ENCODE data around the gene CDH4.

CDH4 gene

DNA sequence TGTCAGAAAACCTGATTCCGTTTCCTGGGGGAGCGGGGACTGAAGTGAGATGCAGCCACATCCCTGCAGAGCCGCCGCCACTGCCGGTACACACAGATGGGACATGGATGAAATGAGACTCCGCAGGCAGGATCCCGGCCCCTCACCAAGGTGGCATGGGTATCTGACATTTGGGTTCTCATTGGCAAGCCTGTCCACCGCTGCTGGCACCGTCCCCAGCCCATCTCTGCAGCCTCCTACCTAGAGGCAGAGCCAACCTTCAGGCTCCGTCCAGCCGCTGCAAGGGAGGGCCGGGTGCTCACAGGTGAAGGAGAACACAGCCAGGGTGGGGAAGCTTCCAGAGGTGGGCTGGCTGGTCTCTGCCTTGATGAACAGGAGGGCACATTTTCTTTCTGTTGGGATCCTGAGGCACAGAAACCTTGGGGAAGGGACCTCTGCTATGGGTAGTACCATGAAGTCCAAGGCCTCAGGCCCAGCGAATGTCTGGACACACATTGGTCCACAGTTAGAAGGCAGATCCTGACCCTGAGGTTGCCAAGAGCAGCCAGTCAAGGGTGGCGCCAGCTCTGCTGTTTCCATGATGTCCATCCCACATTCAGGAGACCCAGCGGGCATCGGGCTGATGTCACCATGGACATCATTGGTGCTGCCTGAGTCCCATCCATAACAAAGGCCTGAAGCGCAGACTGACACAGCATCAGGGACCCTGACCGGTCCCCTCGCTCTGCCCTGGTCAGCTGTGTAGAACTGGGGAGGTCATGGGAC lies 636.2 kb downstream of the CDH4 start:
- no peaks in the 10 kb centered on the region for H3K27me3 ChIP-seq (ENCODE audit: low read depth, low read length)
- no peaks in the 10 kb centered on the region for H3K4me1 ChIP-seq (ENCODE audit: control insufficient read depth in 1 of 2, insufficient read depth in 2 of 2, low read length in 2 of 2)
- H3K4me3 ChIP-seq (ENCODE audit: low read depth in 1 of 2, low read length in 2 of 2) = no peak overlapping the region
- H3K27ac ChIP-seq (ENCODE audit: low read length) = no peak overlapping the region
- no peaks in the 10 kb centered on the region for H3K36me3 ChIP-seq (ENCODE audit: control insufficient read depth in 1 of 2, insufficient read depth in 2 of 2, low read length in 2 of 2)
- H3K9me3 ChIP-seq (ENCODE audit: control insufficient read depth in 1 of 2, low read length in 2 of 2) = peaks cover 0 to 8% of the 10 kb centered on the region in 2 donors

GRCh38 chr20:61889659-61890058 lies 637.6 kb downstream of the CDH4 start:
- H3K27ac ChIP-seq (ENCODE audit: low read length) = no peak overlapping the region
- H3K4me3 ChIP-seq (ENCODE audit: low read depth in 1 of 2, low read length in 2 of 2) = no peak overlapping the region
- H3K9me3 ChIP-seq (ENCODE audit: control insufficient read depth in 1 of 2, low read length in 2 of 2) = peaks cover 0 to 8% of the 10 kb centered on the region in 2 donors
- H3K27me3 ChIP-seq (ENCODE audit: low read depth, low read length) = no peaks in the 10 kb centered on the region
- H3K36me3 ChIP-seq (ENCODE audit: control insufficient read depth in 1 of 2, insufficient read depth in 2 of 2, low read length in 2 of 2) = no peaks in the 10 kb centered on the region
- H3K4me1 ChIP-seq (ENCODE audit: control insufficient read depth in 1 of 2, insufficient read depth in 2 of 2, low read length in 2 of 2) = no peaks in the 10 kb centered on the region

- Histone ChIP-seq H3K4me1 (ENCODE audit: control insufficient read depth in 1 of 2, insufficient read depth in 2 of 2, low read length in 2 of 2) (no peaks in the 10 kb centered on the region), H3K9me3 (ENCODE audit: control insufficient read depth in 1 of 2, low read length in 2 of 2) (peaks cover 0 to 8% of the 10 kb centered on the region in 2 donors), H3K27ac (ENCODE audit: low read length) (no peak overlapping the region), H3K36me3 (ENCODE audit: control insufficient read depth in 1 of 2, insufficient read depth in 2 of 2, low read length in 2 of 2) (no peaks in the 10 kb centered on the region), H3K27me3 (ENCODE audit: low read depth, low read length) (no peaks in the 10 kb centered on the region), H3K4me3 (ENCODE audit: low read depth in 1 of 2, low read length in 2 of 2) (no peak overlapping the region)
Observed at GRCh38 chr20:61890210-61890609, 638.1 kb downstream of the CDH4 start.

DNA sequence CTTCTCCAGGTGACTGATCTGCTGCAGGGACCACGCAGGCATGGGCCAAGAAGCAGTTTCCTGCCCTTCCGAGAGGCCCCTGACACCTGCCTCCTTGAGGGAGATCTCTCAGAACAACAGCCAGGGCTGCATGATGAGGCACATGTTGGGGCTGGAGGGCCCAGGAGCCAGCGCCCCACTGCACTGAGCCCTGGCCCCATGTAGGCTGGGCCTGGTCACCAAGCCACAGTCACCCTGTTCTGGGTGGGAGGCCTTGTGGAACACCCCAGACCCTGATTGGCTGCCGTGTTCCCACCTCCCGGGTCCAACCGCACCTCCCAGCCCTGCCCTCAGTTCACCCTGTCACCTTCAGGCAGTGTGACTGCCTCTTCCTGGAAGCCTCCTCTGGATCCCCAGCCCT lies 639.4 kb downstream of the CDH4 start:
- Histone ChIP-seq H3K27me3 (ENCODE audit: low read depth, low read length) (no peaks in the 10 kb centered on the region), H3K36me3 (ENCODE audit: control insufficient read depth in 1 of 2, insufficient read depth in 2 of 2, low read length in 2 of 2) (no peaks in the 10 kb centered on the region), H3K9me3 (ENCODE audit: control insufficient read depth in 1 of 2, low read length in 2 of 2) (peaks cover 0 to 8% of the 10 kb centered on the region in 2 donors)

DNA sequence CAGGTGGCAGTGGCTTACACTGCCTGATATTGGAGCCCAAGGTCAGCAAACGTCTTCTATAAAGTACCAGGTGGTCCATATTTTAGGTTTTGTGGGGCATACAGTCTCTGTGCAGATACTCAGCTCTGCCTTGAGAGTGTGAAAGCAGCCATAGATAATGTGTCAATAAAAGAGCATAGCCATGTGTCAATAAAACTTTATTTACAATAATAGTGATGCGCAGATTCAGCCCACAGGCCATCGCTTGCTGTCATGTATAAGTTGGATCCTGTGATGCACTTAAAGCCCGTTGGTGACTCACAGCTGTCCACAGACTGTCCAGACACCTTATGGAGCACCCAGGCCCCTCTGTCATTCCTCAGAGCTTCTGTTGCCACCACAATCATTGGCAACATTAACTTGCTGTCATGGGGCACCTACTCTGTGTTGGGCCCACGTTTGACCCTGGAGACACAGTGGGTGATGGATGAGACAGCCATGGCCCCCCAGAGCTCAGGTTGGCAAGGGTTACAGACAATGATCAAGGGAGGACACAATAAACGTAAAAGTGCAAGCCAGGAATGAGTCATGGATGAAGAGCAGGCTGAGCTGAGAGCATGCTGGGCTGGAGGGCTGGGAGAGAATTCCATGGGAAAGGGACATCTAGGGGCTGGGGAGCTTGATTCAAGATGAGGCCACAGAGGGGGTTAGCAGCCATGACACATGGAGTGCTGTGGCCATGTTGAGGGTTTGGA lies 640.0 kb downstream of the CDH4 start:
- Histone ChIP-seq H3K36me3 (ENCODE audit: control insufficient read depth in 1 of 2, insufficient read depth in 2 of 2, low read length in 2 of 2) (no peaks in the 10 kb centered on the region), H3K27ac (ENCODE audit: low read length) (no peak overlapping the region), H3K27me3 (ENCODE audit: low read depth, low read length) (no peaks in the 10 kb centered on the region), H3K9me3 (ENCODE audit: control insufficient read depth in 1 of 2, low read length in 2 of 2) (peaks cover 0 to 8% of the 10 kb centered on the region in 2 donors), H3K4me3 (ENCODE audit: low read depth in 1 of 2, low read length in 2 of 2) (no peak overlapping the region), H3K4me1 (ENCODE audit: control insufficient read depth in 1 of 2, insufficient read depth in 2 of 2, low read length in 2 of 2) (no peaks in the 10 kb centered on the region)

More for the DNA sequence above, 639.4 kb downstream of the CDH4 start:
- H3K27ac ChIP-seq (ENCODE audit: low read length) = no peak overlapping the region
- no peaks in the 10 kb centered on the region for H3K4me1 ChIP-seq (ENCODE audit: control insufficient read depth in 1 of 2, insufficient read depth in 2 of 2, low read length in 2 of 2)
- no peak overlapping the region for H3K4me3 ChIP-seq (ENCODE audit: low read depth in 1 of 2, low read length in 2 of 2)

GRCh38 chr20:61895016-61895415 lies 643.0 kb downstream of the CDH4 start:
- Histone ChIP-seq H3K4me3 (ENCODE audit: low read depth in 1 of 2, low read length in 2 of 2) (no peak overlapping the region), H3K9me3 (ENCODE audit: control insufficient read depth in 1 of 2, low read length in 2 of 2) (peaks cover 0 to 8% of the 10 kb centered on the region in 2 donors), H3K4me1 (ENCODE audit: control insufficient read depth in 1 of 2, insufficient read depth in 2 of 2, low read length in 2 of 2) (no peaks in the 10 kb centered on the region), H3K27me3 (ENCODE audit: low read depth, low read length) (no peaks in the 10 kb centered on the region), H3K27ac (ENCODE audit: low read length) (no peak overlapping the region), H3K36me3 (ENCODE audit: control insufficient read depth in 1 of 2, insufficient read depth in 2 of 2, low read length in 2 of 2) (no peaks in the 10 kb centered on the region)

GRCh38 chr20:61895686-61896057 lies 643.6 kb downstream of the CDH4 start:
- Histone ChIP-seq H3K36me3 (ENCODE audit: control insufficient read depth in 1 of 2, insufficient read depth in 2 of 2, low read length in 2 of 2) (no peaks in the 10 kb centered on the region), H3K27me3 (ENCODE audit: low read depth, low read length) (no peaks in the 10 kb centered on the region), H3K9me3 (ENCODE audit: control insufficient read depth in 1 of 2, low read length in 2 of 2) (peaks cover 0 to 8% of the 10 kb centered on the region in 2 donors), H3K4me1 (ENCODE audit: control insufficient read depth in 1 of 2, insufficient read depth in 2 of 2, low read length in 2 of 2) (no peaks in the 10 kb centered on the region), H3K27ac (ENCODE audit: low read length) (no peak overlapping the region), H3K4me3 (ENCODE audit: low read depth in 1 of 2, low read length in 2 of 2) (no peak overlapping the region)

DNA sequence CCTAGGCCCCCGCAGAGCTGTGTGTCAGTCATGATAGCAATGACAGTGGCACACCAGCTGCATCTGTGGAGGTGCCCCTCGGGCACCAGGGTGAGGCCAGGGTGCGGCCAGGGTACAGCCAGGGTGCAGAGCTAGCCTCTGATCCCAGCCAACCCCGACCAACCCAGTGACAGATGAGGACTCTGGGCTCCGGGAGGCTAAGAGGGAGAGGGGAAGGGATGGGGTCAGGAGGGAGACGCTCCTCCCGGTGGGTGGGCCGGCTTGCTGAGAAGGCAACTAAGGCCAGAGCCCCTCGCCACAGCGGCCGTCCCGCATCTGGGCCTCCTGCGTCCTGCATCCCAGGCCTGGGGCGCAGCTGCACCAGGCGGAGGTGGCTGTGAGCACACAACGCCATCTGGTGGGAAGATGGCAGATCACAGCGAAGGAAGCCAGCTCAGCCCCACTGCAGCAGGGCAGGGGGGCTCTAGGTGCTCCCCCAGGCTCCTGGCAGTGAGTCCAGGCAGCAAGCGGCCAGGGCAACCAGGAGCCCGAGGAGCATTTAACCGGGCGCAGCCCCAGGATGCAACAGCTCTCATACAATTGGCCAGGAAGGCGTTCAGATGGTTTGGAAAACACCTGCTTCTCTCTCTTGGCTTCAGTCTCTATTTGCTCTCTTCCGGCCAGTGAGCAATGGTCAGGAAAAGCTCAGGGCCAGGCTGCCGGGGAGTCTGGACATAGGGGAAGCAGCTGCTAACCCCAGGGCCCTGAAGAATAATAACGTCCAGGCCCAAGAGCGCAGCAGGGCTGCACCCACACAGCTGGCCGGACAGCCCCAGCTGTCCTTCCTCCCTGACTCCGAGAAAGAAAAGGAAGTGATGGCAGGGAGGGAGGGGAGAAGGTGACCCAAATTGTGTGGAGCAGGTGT lies 644.2 kb downstream of the CDH4 start:
- Histone ChIP-seq H3K27me3 (ENCODE audit: low read depth, low read length) (no peaks in the 10 kb centered on the region), H3K4me1 (ENCODE audit: control insufficient read depth in 1 of 2, insufficient read depth in 2 of 2, low read length in 2 of 2) (no peaks in the 10 kb centered on the region), H3K4me3 (ENCODE audit: low read depth in 1 of 2, low read length in 2 of 2) (no peak overlapping the region), H3K27ac (ENCODE audit: low read length) (no peak overlapping the region), H3K9me3 (ENCODE audit: control insufficient read depth in 1 of 2, low read length in 2 of 2) (peaks cover 0 to 8% of the 10 kb centered on the region in 2 donors), H3K36me3 (ENCODE audit: control insufficient read depth in 1 of 2, insufficient read depth in 2 of 2, low read length in 2 of 2) (no peaks in the 10 kb centered on the region)

- no peaks in the 10 kb centered on the region for H3K36me3 ChIP-seq (ENCODE audit: control insufficient read depth in 1 of 2, insufficient read depth in 2 of 2, low read length in 2 of 2)
- H3K27ac ChIP-seq (ENCODE audit: low read length) = no peak overlapping the region
- H3K4me3 ChIP-seq (ENCODE audit: low read depth in 1 of 2, low read length in 2 of 2) = no peak overlapping the region
- H3K27me3 ChIP-seq (ENCODE audit: low read depth, low read length) = no peaks in the 10 kb centered on the region
- no peaks in the 10 kb centered on the region for H3K9me3 ChIP-seq (ENCODE audit: control insufficient read depth in 1 of 2, low read length in 2 of 2)
- H3K4me1 ChIP-seq (ENCODE audit: control insufficient read depth in 1 of 2, insufficient read depth in 2 of 2, low read length in 2 of 2) = no peaks in the 10 kb centered on the region
Observed at GRCh38 chr20:61897401-61898295, 645.6 kb downstream of the CDH4 start.

DNA sequence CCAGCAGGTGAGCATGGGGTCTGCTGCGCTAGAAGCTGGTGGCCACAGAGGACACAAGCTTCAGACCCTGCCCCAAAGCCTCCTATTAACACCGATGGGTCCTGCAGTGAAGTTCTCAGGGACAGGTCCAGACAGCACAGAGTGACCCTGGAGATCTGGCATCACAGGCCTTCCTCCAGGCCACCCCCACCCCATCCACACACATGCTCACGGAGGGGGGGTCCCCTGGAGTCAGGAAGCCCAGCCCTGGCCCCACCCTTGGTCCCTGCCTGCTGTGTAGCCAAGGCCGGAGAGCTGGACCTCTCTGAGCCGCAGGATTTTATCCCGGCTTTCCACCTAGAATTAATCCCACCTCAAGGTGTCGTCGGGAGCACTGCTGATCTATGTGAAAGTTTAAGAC lies 646.3 kb downstream of the CDH4 start:
- Histone ChIP-seq H3K27me3 (ENCODE audit: low read depth, low read length) (no peaks in the 10 kb centered on the region), H3K27ac (ENCODE audit: low read length) (no peak overlapping the region), H3K4me3 (ENCODE audit: low read depth in 1 of 2, low read length in 2 of 2) (no peak overlapping the region), H3K9me3 (ENCODE audit: control insufficient read depth in 1 of 2, low read length in 2 of 2) (no peaks in the 10 kb centered on the region), H3K36me3 (ENCODE audit: control insufficient read depth in 1 of 2, insufficient read depth in 2 of 2, low read length in 2 of 2) (no peaks in the 10 kb centered on the region), H3K4me1 (ENCODE audit: control insufficient read depth in 1 of 2, insufficient read depth in 2 of 2, low read length in 2 of 2) (no peaks in the 10 kb centered on the region)
